OCI-LY3 (cell line): ENCODE data around the gene ADCY7.

Experiments
- H2AFZ ChIP-seq: fragments of 200-600, 300-600 bp; shearing (Covaris generic); 2 replicates; pipeline ENCODE4 v1.6.0; 2014; ENCODE audit warnings: antibody characterized with exemption, low read depth, low read length
- H3K27ac ChIP-seq: fragments of 200-600, 300-600 bp; sonication (generic); 2 replicates; pipeline ENCODE4 v1.5.1; 2014; ENCODE audit warnings: mild to moderate bottlenecking, low read length, moderate library complexity, mixed read lengths
- H3K27me3 ChIP-seq: fragments of 200-600, 300-600 bp; sonication (generic); 2 replicates; pipeline ENCODE4 v1.6.1; 2014; ENCODE audit warnings: low read depth, low read length, mixed read lengths
- H3K36me3 ChIP-seq: fragments of 200-600, 300-600 bp; sonication (generic); replicated peaks from 2 replicates; pipeline ENCODE3; 2014; ENCODE audit warnings: low read depth, low read length, mixed read lengths
- H3K4me1 ChIP-seq: fragments of 300-600, 200-600 bp; sonication (generic); 2 replicates; pipeline ENCODE4 v1.6.1; 2014; ENCODE audit warnings: low read length, mixed read lengths
- H3K4me2 ChIP-seq: fragments of 200-600, 300-600 bp; sonication (generic); 2 replicates; pipeline ENCODE4 v1.6.1; 2014; ENCODE audit warnings: low read length, mixed read lengths
- H3K4me3 ChIP-seq: fragments of 300-600, 200-600 bp; sonication (generic); 2 replicates; pipeline ENCODE4 v1.5.1; 2014; ENCODE audit warnings: antibody characterized with exemption, mild to moderate bottlenecking, low read length, moderate library complexity
- H3K79me2 ChIP-seq: fragments of 300-600, 200-600 bp; shearing (Covaris generic); 2 replicates; pipeline ENCODE4 v1.6.1; 2014; ENCODE audit warnings: mild to moderate bottlenecking, low read length, mixed read lengths
- H3K9ac ChIP-seq: fragments of 300-600, 200-600 bp; shearing (Covaris generic); 2 replicates; pipeline ENCODE4 v1.6.0; 2014; ENCODE audit warnings: mild to moderate bottlenecking, low read length, moderate library complexity
- H3K9me3 ChIP-seq: fragments of 200-600, 300-600 bp; shearing (Covaris generic); 2 replicates; pipeline ENCODE4 v1.6.1; 2014; ENCODE audit warnings: low read length, mixed read lengths; ENCODE audit not compliant: insufficient read depth
- H4K20me1 ChIP-seq: fragments of 200-600, 300-600 bp; sonication (generic); 2 replicates; pipeline ENCODE4 v1.6.1; 2016; ENCODE audit warnings: low read length, mixed read lengths; ENCODE audit not compliant: insufficient read depth
- CTCF ChIP-seq: fragments of 200-600, 300-600 bp; sonication (generic); IDR thresholded peaks from 2 replicates; pipeline ENCODE4 v1.5.1; 2014; ENCODE audit warnings: antibody characterized with exemption, low read length, low read depth
- EZH2phosphoT487 ChIP-seq: fragments of 200-600 bp; shearing (Covaris generic); IDR thresholded peaks from 2 replicates; pipeline ENCODE4 v1.6.1; 2018; ENCODE audit warnings: antibody characterized with exemption, mixed run types, low read depth

ADCY7 gene

GRCh38 chr16:50292566-50292948 lies 26.2 kb downstream of the ADCY7 start:
- Histone ChIP-seq H3K27ac (no peak overlapping the region), H3K9me3 (no peaks in the 10 kb centered on the region), H2AFZ (no peak overlapping the region), H3K4me2 (no peak overlapping the region), H3K4me3 (no peak overlapping the region), H3K36me3 (peaks cover 47% of the 10 kb centered on the region), H3K27me3 (no peaks in the 10 kb centered on the region), H4K20me1 (peaks cover 16% of the 10 kb centered on the region), H3K79me2 (peaks cover 6% of the 10 kb centered on the region; the same call in 1 of the 2 replicates), H3K9ac (no peak overlapping the region), H3K4me1 (no peaks in the 10 kb centered on the region)
- no peak for TF ChIP-seq EZH2phosphoT487
- no peak for TF ChIP-seq CTCF

- Histone ChIP-seq H2AFZ (no peak overlapping the region), H4K20me1 (peaks cover 12% of the 10 kb centered on the region; the same call in 1 of the 2 replicates), H3K79me2 (no peaks in the 10 kb centered on the region), H3K36me3 (peaks cover 42% of the 10 kb centered on the region), H3K9me3 (no peaks in the 10 kb centered on the region), H3K9ac (no peak overlapping the region), H3K27me3 (no peaks in the 10 kb centered on the region), H3K4me2 (no peak overlapping the region), H3K27ac (no peak overlapping the region), H3K4me3 (no peak overlapping the region), H3K4me1 (no peaks in the 10 kb centered on the region)
- TF ChIP-seq CTCF (no peak), EZH2phosphoT487 (no peak)
These were observed 26.9 kb downstream of the ADCY7 start for GRCh38 chr16:50293041-50293783.

- H3K27ac ChIP-seq = no peak overlapping the region
- peaks cover 40% of the 10 kb centered on the region for H3K36me3 ChIP-seq
- H3K79me2 ChIP-seq = no peaks in the 10 kb centered on the region
- H3K4me2 ChIP-seq = no peak overlapping the region
- H4K20me1 ChIP-seq = peaks cover 12% of the 10 kb centered on the region; the same call in 1 of the 2 replicates
- TF ChIP-seq CTCF = no peak
- H3K9me3 ChIP-seq = no peaks in the 10 kb centered on the region
- no peaks in the 10 kb centered on the region for H3K27me3 ChIP-seq
- no peak overlapping the region for H3K4me3 ChIP-seq
- no peaks in the 10 kb centered on the region for H3K4me1 ChIP-seq
- no peak overlapping the region for H3K9ac ChIP-seq
- no peak overlapping the region for H2AFZ ChIP-seq
These were observed 27.9 kb downstream of the ADCY7 start for GRCh38 chr16:50293994-50294855.

- Histone ChIP-seq H3K9me3 (no peaks in the 10 kb centered on the region), H3K4me3 (no peak overlapping the region), H3K79me2 (no peaks in the 10 kb centered on the region), H3K9ac (no peak overlapping the region), H4K20me1 (peaks cover 9% of the 10 kb centered on the region; the same call in 1 of the 2 replicates), H3K4me1 (no peaks in the 10 kb centered on the region), H3K27me3 (no peaks in the 10 kb centered on the region), H3K36me3 (peaks cover 36% of the 10 kb centered on the region), H3K4me2 (no peak overlapping the region), H2AFZ (no peak overlapping the region), H3K27ac (no peak overlapping the region)
- TF ChIP-seq EZH2phosphoT487 (no peak), CTCF (no peak)
These were observed 28.6 kb downstream of the ADCY7 start for GRCh38 chr16:50294955-50295354.
